HepG2 (cell line): ENCODE measurements around the gene ZNF189. TPM values are rescaled to one million over a fixed set of nuclear protein-coding genes. Genes with fewer than 3 reads are reported as not detected.

Experiments used
- CC2D1A ChIP-seq: sonication (generic); formaldehyde crosslinking; IDR thresholded peaks from 2 replicates; pipeline ENCODE4 v1.8.1; 2023; ENCODE audit warnings: mild to moderate bottlenecking, missing genetic modification reagents
- CTCF ChIP-seq: sonication (generic); formaldehyde crosslinking; IDR thresholded peaks from 2 replicates; pipeline ENCODE4 v1.5.0; 2020; ENCODE audit warnings: mild to moderate bottlenecking, missing genetic modification reagents, moderate library complexity
- ELF3 ChIP-seq: IDR thresholded peaks from 2 replicates; pipeline ENCODE4 v1.6.1; 2016; ENCODE audit warnings: missing genetic modification reagents, missing compliant biosample characterization
- FOXP1 ChIP-seq, 2 experiments: fragments of 450-650 bp in 1 of 2; IDR thresholded peaks; 2 replicates each; pipeline ENCODE4 v1.6.1; 2017 to 2018; ENCODE audit warnings: antibody characterized with exemption in 1 of 2
- HNF4A ChIP-seq: sonication (generic); formaldehyde crosslinking; IDR thresholded peaks from 2 replicates; pipeline ENCODE4 v1.4.0; 2020; ENCODE audit warnings: missing genetic modification reagents
- MED1 ChIP-seq: sonication (generic); formaldehyde crosslinking; IDR thresholded peaks from 2 replicates; pipeline ENCODE4 v1.4.0; 2020; ENCODE audit warnings: missing genetic modification reagents
- PHF21A ChIP-seq: sonication (generic); formaldehyde crosslinking; IDR thresholded peaks from 2 replicates; pipeline ENCODE4 v1.5.0; 2020; ENCODE audit warnings: mild to moderate bottlenecking, missing genetic modification reagents
- RAD51 ChIP-seq: fragments of 450-650 bp; IDR thresholded peaks from 2 replicates; pipeline ENCODE4 v1.6.1; 2016; ENCODE audit warnings: borderline replicate concordance
- TARDBP ChIP-seq: sonication (generic); formaldehyde crosslinking; IDR thresholded peaks from 2 replicates; pipeline ENCODE4 v1.8.0; 2022; ENCODE audit warnings: mild to moderate bottlenecking, missing genetic modification reagents
- ZFP36L1 ChIP-seq: sonication (generic); formaldehyde crosslinking; IDR thresholded peaks from 2 replicates; pipeline ENCODE4 v1.8.0; 2022; ENCODE audit warnings: mild to moderate bottlenecking, missing genetic modification reagents, moderate library complexity
- ZNF205 ChIP-seq: IDR thresholded peaks from 2 replicates; pipeline ENCODE4 v1.6.1; 2018; ENCODE audit warnings: missing biosample characterization, missing genetic modification reagents
- ZNF326 ChIP-seq: sonication (generic); formaldehyde crosslinking; IDR thresholded peaks from 2 replicates; pipeline ENCODE4 v1.4.0; 2020; ENCODE audit warnings: missing genetic modification reagents, borderline replicate concordance
- ZNF407 ChIP-seq: sonication (generic); formaldehyde crosslinking; IDR thresholded peaks from one replicate; pipeline ENCODE4 v1.5.1; 2020; ENCODE audit warnings: mild to moderate bottlenecking, missing genetic modification reagents; ENCODE audit errors: not compliant biosample characterization
- ZNF672 ChIP-seq: sonication (generic); formaldehyde crosslinking; IDR thresholded peaks from 2 replicates; pipeline ENCODE4 v1.8.1; 2022; ENCODE audit warnings: missing genetic modification reagents
- ZNF75D ChIP-seq: sonication (generic); formaldehyde crosslinking; IDR thresholded peaks from 2 replicates; pipeline ENCODE4 v1.8.1; 2023; ENCODE audit warnings: missing genetic modification reagents, mild to moderate bottlenecking, borderline replicate concordance
- ZNF792 ChIP-seq: IDR thresholded peaks from 2 replicates; pipeline ENCODE4 v1.6.1; 2016
- polyA plus RNA-seq, 8 experiments: library from polyadenylated mRNA; depleted of rRNA in 3 of 8; stranded (reverse) in 7 of 8; unstranded in 1 of 8; fragments of >200 nt; fragmentation: Illumina TruSeq in 4 of 8; extraction: Trizol in 4 of 8; gene quantifications; 2 replicates each; pipeline versions ENCODE4 v1.2.1 to v1.2.3, GENCODE V29; 2011 to 2016; ENCODE audit warnings: low read depth in 4 of 8, missing spikeins in 1 of 8, mixed read lengths in 1 of 8; ENCODE audit not compliant: insufficient read depth in 1 of 8
- total RNA-seq, 5 experiments: library from RNA; depleted of rRNA; stranded (reverse); fragments of >200 nt; fragmentation: Illumina TruSeq; extraction: Trizol; gene quantifications; 2 replicates each; pipeline ENCODE4 v1.2.3, GENCODE V29; 2016; ENCODE audit warnings: low read depth in 1 of 5

ZNF189 gene
- total and polyA plus RNA-seq, 2 of the 13 experiments (the other 11 are each of a cell fraction or from before 2014, with no cell fraction given), result 8.4 to 50.0 TPM

- TF ChIP-seq CTCF (peak; percentile 10; the same call in 1 of the 2 replicates), FOXP1 (IDR thresholded peaks at IDR 0.05) (no peak), FOXP1 (CRISPR knock-in tag; IDR thresholded peaks at IDR 0.05) (0 out of 2 replicates have a peak, but pooled peaks have one; percentile 29), ZNF672 (no peak), TARDBP (CRISPR knock-in tag) (no peak), ELF3 (CRISPR knock-in tag) (no peak), ZNF792 (CRISPR knock-in tag) (peak; percentile 45; the same call in 1 of the 2 replicates), CC2D1A (CRISPR knock-in tag) (no peak), ZNF407 (CRISPR knock-in tag) (no peak), ZNF326 (CRISPR knock-in tag) (no peak), MED1 (CRISPR knock-in tag) (peak; percentile 75), PHF21A (CRISPR knock-in tag) (no peak), HNF4A (CRISPR knock-in tag) (peak; percentile 79), RAD51 (no peak), ZFP36L1 (no peak), ZNF205 (CRISPR knock-in tag) (no peak), ZNF75D (no peak)
Measured at GRCh38 chr9:101437806-101438232, 39.2 kb downstream of the ZNF189 start (continued).
